SK-N-SH (cell line): ENCODE data around the gene MDM4.

Experiments
- EZH2phosphoT487 ChIP-seq: fragments of 200-600 bp; sonication (generic); IDR thresholded peaks from 2 replicates; pipeline ENCODE4 v1.6.1; 2017; ENCODE audit warnings: low read depth, mixed run types, mild to moderate bottlenecking, antibody characterized with exemption, moderate library complexity, borderline replicate concordance
- FOXJ3 ChIP-seq: sonication (generic); formaldehyde crosslinking; IDR thresholded peaks from 2 replicates; pipeline ENCODE4 v1.5.1; 2020; ENCODE audit warnings: mild to moderate bottlenecking, missing genetic modification reagents
- GABPA ChIP-seq: IDR thresholded peaks from 2 replicates; pipeline ENCODE4 v1.4.0; 2012; ENCODE audit warnings: low read depth, mild to moderate bottlenecking
- JUND ChIP-seq: IDR thresholded peaks from 2 replicates; pipeline ENCODE4 v1.4.0; 2012
- NFIC ChIP-seq: IDR thresholded peaks from 2 replicates; pipeline ENCODE4 v1.4.0; 2012; ENCODE audit warnings: borderline replicate concordance
- NRF1 ChIP-seq: IDR thresholded peaks from 2 replicates; pipeline ENCODE4 v1.6.1; 2012; ENCODE audit warnings: low read depth, mild to moderate bottlenecking, low read length
- POLR2AphosphoS5 ChIP-seq: IDR thresholded peaks from 2 replicates; pipeline ENCODE4 v1.6.1; 2012; ENCODE audit warnings: low read depth, low read length
- RAD21 ChIP-seq: IDR thresholded peaks from 2 replicates; pipeline ENCODE4 v1.6.1; 2012; ENCODE audit warnings: mild to moderate bottlenecking, low read length
- RFX5 ChIP-seq: IDR thresholded peaks from 2 replicates; pipeline ENCODE4 v1.6.1; 2012; ENCODE audit warnings: mild to moderate bottlenecking, improper control_type of control experiment, low read length
- SIN3A ChIP-seq: IDR thresholded peaks from 2 replicates; pipeline ENCODE4 v1.6.1; 2012; ENCODE audit warnings: low read depth, mild to moderate bottlenecking, low read length, moderate library complexity, borderline replicate concordance
- TAF1 ChIP-seq: IDR thresholded peaks from 2 replicates; pipeline ENCODE4 v1.6.1; 2012; ENCODE audit warnings: low read depth, mild to moderate bottlenecking, low read length, moderate library complexity, borderline replicate concordance
- TF ChIP-seq, protein P1 (sequence below): fragments of 200-600 bp; sonication (generic); IDR thresholded peaks from 2 replicates; pipeline ENCODE4 v1.6.1; 2017; ENCODE audit warnings: antibody characterized with exemption, mild to moderate bottlenecking, moderate library complexity
- TF ChIP-seq, protein P2 (sequence below): IDR thresholded peaks from 2 replicates; pipeline ENCODE4 v1.6.1; 2012; ENCODE audit warnings: mild to moderate bottlenecking, low read depth, low read length, moderate library complexity
- TF ChIP-seq, protein P3 (sequence below): fragments of 150-350 bp; IDR thresholded peaks from 2 replicates; pipeline ENCODE4 v1.6.1; 2017; ENCODE audit warnings: antibody characterized with exemption, low read length, low read depth, borderline replicate concordance

DNA sequence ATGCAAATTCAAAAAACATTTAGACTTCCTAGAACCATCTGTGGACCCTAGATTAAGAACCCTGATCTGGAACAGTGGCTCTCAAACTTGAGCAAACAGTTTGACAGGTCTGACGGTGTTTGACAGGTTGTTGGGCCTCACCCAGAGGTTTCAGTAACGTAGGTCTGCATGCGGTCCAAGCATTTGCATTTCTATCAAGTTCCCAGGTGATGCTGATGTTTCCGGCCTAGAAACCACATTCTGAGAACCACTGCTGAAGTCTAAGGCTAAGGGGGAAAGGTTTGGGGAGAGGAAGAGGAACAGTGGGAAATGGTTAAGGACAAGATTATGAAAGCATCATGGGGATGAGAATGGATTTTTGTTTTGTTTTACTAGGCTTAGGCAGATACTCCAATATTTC, 48.6 kb downstream of the MDM4 start:
- TF ChIP-seq GABPA (no peak), RAD21 (no peak), TAF1 (no peak), NRF1 (no peak), NFIC (no peak), EZH2phosphoT487 (no peak), SIN3A (no peak), POLR2AphosphoS5 (no peak), FOXJ3 (no peak), JUND (no peak), RFX5 (no peak)
- TF ChIP-seq, protein P1, sequence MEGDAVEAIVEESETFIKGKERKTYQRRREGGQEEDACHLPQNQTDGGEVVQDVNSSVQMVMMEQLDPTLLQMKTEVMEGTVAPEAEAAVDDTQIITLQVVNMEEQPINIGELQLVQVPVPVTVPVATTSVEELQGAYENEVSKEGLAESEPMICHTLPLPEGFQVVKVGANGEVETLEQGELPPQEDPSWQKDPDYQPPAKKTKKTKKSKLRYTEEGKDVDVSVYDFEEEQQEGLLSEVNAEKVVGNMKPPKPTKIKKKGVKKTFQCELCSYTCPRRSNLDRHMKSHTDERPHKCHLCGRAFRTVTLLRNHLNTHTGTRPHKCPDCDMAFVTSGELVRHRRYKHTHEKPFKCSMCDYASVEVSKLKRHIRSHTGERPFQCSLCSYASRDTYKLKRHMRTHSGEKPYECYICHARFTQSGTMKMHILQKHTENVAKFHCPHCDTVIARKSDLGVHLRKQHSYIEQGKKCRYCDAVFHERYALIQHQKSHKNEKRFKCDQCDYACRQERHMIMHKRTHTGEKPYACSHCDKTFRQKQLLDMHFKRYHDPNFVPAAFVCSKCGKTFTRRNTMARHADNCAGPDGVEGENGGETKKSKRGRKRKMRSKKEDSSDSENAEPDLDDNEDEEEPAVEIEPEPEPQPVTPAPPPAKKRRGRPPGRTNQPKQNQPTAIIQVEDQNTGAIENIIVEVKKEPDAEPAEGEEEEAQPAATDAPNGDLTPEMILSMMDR, result no peak
- TF ChIP-seq, protein P2, sequence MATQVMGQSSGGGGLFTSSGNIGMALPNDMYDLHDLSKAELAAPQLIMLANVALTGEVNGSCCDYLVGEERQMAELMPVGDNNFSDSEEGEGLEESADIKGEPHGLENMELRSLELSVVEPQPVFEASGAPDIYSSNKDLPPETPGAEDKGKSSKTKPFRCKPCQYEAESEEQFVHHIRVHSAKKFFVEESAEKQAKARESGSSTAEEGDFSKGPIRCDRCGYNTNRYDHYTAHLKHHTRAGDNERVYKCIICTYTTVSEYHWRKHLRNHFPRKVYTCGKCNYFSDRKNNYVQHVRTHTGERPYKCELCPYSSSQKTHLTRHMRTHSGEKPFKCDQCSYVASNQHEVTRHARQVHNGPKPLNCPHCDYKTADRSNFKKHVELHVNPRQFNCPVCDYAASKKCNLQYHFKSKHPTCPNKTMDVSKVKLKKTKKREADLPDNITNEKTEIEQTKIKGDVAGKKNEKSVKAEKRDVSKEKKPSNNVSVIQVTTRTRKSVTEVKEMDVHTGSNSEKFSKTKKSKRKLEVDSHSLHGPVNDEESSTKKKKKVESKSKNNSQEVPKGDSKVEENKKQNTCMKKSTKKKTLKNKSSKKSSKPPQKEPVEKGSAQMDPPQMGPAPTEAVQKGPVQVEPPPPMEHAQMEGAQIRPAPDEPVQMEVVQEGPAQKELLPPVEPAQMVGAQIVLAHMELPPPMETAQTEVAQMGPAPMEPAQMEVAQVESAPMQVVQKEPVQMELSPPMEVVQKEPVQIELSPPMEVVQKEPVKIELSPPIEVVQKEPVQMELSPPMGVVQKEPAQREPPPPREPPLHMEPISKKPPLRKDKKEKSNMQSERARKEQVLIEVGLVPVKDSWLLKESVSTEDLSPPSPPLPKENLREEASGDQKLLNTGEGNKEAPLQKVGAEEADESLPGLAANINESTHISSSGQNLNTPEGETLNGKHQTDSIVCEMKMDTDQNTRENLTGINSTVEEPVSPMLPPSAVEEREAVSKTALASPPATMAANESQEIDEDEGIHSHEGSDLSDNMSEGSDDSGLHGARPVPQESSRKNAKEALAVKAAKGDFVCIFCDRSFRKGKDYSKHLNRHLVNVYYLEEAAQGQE, result no peak
- TF ChIP-seq, protein P3, sequence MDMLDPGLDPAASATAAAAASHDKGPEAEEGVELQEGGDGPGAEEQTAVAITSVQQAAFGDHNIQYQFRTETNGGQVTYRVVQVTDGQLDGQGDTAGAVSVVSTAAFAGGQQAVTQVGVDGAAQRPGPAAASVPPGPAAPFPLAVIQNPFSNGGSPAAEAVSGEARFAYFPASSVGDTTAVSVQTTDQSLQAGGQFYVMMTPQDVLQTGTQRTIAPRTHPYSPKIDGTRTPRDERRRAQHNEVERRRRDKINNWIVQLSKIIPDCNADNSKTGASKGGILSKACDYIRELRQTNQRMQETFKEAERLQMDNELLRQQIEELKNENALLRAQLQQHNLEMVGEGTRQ, result no peak
